Suprapubic skin (tissue), 4 donors: ENCODE data around the gene KRT78. TPM values are rescaled to one million over a fixed set of nuclear protein-coding genes. Genes with fewer than 3 reads are reported as not detected.

Experiments used
- DNase-seq, 2 donors: peaks; one replicate each; pipeline ENCODE4 v3.0.0-alpha.2; 2019; ENCODE audit warnings: low spot score in 2 of 2
- H3K27ac ChIP-seq: fragments of 200-600 bp; sonication (generic); one replicate; pipeline ENCODE4 v1.5.1; 2019
- H3K27me3 ChIP-seq: fragments of 200-600 bp; sonication (generic); one replicate; pipeline ENCODE4 v1.5.1; 2019
- H3K36me3 ChIP-seq: fragments of 200-600 bp; sonication (generic); one replicate; pipeline ENCODE4 v1.5.1; 2019
- H3K4me1 ChIP-seq: fragments of 200-600 bp; sonication (generic); one replicate; pipeline ENCODE4 v1.5.1; 2019
- H3K4me3 ChIP-seq: fragments of 200-600 bp; sonication (generic); one replicate; pipeline ENCODE4 v1.5.1; 2019; ENCODE audit warnings: mild to moderate bottlenecking
- H3K9me3 ChIP-seq: fragments of 200-600 bp; sonication (generic); one replicate; pipeline ENCODE4 v1.5.1; 2019
- EP300 ChIP-seq: sonication (generic); formaldehyde crosslinking; IDR thresholded peaks from one replicate; pipeline ENCODE4 v1.6.1; 2017; ENCODE audit warnings: antibody characterized with exemption
- POLR2A ChIP-seq, 2 donors: fragments of 450-650 bp; IDR thresholded peaks; one replicate each; pipeline ENCODE4 v1.6.1; 2017; ENCODE audit warnings: antibody characterized with exemption in 2 of 2, mild to moderate bottlenecking in 2 of 2, moderate library complexity in 2 of 2
- POLR2AphosphoS5 ChIP-seq, 3 donors: sonication (generic); formaldehyde crosslinking; IDR thresholded peaks; one replicate each; pipeline ENCODE4 v1.6.1; 2017; ENCODE audit warnings: antibody characterized with exemption in 3 of 3
- WGBS: methylation state at CpG from one replicate; pipeline ENCODE4 v1.1.5; 2018; 5-methylcytosine and 5-hydroxymethylcytosine counted together
- total RNA-seq, 4 donors: library from RNA; depleted of rRNA; stranded (reverse); fragments of >200 nt; gene quantifications; one replicate each; pipeline ENCODE4 v1.1.0, GENCODE V29; 2016
- TF ChIP-seq, protein P1 (sequence below), 2 donors: fragments of 200-600 bp in 1 of 2; fragments of 450-650 bp in 1 of 2; sonication (generic) in 1 of 2; IDR thresholded peaks; one replicate each; pipeline ENCODE4 v1.5.1; 2016 to 2019; ENCODE audit warnings: antibody characterized with exemption in 2 of 2, mild to moderate bottlenecking in 1 of 2, moderate library complexity in 1 of 2

Gene KRT78
- total RNA-seq, 4 donors from 2014 or later: 48.9 to 115 (median 80.0) TPM

DNA sequence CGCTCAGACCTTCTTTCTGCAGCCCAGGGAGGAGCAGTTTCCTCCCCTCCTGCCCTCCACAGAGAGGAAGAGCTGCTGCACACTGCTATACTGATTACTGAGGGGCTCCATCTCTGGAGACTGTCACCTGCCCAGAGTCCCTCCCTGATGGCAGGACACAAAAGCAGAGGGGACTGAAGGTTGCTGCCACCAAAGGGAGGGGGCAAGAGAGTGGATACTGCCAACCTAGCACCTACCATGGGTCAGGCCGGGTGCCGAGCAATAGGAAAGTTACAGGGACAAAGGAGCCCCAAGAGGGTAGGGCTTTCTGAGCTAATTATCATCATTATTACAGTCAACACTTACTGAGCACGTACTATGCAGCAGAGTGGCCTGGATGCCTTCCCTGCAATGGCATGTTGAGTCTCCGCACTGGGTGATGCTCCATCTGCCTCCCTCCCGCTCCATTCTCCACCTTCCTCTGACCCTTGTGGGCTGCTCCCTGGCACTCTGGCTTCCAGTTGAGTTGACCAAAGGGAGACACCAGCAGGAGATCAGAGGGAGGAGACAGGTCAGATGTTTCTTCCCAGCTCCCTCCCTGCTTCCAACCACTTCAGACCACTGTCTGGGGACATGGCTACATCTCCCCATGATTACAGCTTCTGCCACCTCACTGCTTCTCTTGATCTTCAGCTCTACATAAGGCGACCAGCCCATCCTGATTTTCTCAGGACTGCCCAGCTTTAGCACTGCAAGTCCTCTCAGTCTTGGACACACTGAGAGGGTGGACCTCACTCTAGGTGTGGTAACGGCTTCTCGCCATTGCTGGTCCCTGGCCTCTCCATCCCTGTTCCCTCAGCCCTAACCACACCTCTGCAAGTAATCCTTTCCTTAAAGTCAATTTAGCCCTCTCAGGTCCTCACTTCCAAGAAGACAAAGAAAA, 12.0 kb downstream of the KRT78 start:
- WGBS: 84% methylated on average over 9 of the region's 9 CpGs
- Histone ChIP-seq H3K9me3 (no peaks in the 10 kb centered on the region), H3K27ac (no peak overlapping the region), H3K4me3 (no peak overlapping the region), H3K4me1 (peaks cover 5% of the 10 kb centered on the region), H3K27me3 (no peaks in the 10 kb centered on the region), H3K36me3 (no peaks in the 10 kb centered on the region)
- DNase-seq: no peak
- TF ChIP-seq, protein P1, sequence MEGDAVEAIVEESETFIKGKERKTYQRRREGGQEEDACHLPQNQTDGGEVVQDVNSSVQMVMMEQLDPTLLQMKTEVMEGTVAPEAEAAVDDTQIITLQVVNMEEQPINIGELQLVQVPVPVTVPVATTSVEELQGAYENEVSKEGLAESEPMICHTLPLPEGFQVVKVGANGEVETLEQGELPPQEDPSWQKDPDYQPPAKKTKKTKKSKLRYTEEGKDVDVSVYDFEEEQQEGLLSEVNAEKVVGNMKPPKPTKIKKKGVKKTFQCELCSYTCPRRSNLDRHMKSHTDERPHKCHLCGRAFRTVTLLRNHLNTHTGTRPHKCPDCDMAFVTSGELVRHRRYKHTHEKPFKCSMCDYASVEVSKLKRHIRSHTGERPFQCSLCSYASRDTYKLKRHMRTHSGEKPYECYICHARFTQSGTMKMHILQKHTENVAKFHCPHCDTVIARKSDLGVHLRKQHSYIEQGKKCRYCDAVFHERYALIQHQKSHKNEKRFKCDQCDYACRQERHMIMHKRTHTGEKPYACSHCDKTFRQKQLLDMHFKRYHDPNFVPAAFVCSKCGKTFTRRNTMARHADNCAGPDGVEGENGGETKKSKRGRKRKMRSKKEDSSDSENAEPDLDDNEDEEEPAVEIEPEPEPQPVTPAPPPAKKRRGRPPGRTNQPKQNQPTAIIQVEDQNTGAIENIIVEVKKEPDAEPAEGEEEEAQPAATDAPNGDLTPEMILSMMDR (IDR thresholded peaks at IDR 0.05): no peak
- TF ChIP-seq POLR2AphosphoS5 (IDR thresholded peaks at IDR 0.05): no peak

DNA sequence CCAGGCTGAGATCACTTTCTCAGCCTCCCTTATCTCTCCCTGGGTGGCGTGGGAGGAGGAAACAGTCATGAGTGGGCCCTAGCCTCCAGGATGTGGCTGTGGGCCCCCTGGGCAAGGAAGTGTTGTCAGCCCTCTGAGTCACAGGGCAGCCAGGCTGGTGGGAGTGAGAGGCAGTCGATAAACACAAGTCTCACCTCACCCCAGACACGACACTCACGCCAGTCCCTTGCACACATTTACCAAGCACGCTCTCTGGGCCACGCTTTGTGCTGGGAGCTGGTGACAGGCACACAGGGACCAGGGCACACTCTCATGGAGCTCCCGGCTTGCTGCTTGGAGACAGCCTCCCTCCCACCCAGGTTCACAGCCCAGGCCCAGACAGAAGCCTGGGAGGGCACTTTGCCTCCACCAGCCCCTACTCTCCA, 12.7 kb downstream of the KRT78 start:
- no peaks in the 10 kb centered on the region for H3K36me3 ChIP-seq
- TF ChIP-seq EP300 (no peak), POLR2A (IDR thresholded peaks at IDR 0.05) (no peak), POLR2AphosphoS5 (IDR thresholded peaks at IDR 0.05) (no peak)
- TF ChIP-seq, protein P1 (IDR thresholded peaks at IDR 0.05): no peak
- H3K9me3 ChIP-seq: no peaks in the 10 kb centered on the region
- no peak overlapping the region for H3K27ac ChIP-seq
- 91% methylated on average over 2 of the region's 7 CpGs for WGBS
- H3K4me1 ChIP-seq: peaks cover 5% of the 10 kb centered on the region
- H3K4me3 ChIP-seq: no peak overlapping the region
- DNase-seq: no peak
- H3K27me3 ChIP-seq: no peaks in the 10 kb centered on the region

DNA sequence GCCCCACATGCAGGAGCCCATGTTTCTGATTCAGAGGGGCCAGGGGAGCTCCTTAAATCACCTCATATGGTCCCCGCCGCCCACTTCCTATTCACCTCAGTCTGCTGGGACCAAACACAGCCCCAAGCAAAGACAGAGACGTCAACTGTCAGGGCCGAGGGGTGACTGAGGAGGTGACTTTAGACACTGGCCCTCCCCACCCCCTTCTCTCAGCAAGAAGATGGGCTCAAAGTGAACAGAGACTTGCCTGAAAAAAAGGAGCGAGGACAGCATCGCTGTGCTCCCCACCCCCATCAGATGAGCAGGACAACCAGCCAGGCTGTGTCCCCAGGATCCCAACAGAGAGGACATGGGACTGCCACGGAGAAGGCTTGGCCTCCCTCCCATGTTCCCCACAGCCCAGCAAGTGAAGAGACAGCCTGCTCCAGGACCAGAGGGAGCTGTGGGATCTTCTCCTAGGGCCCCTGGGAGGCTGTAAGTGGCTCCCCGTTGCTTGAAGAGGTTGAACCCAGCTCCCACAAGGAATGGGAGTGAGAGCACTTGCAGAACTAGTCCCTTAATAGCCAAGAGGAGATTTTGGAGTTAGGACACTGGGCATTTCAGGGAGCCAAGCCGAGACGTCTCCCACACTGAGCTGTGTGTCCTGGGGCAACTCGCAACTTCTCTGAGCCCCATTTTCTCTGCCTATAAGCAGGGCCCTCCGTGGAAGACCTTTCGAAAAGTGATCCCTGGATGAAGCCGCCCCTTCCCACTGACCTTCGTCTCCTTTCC, 13.3 kb downstream of the KRT78 start:
- no peak for TF ChIP-seq POLR2AphosphoS5 (IDR thresholded peaks at IDR 0.05)
- TF ChIP-seq POLR2A (IDR thresholded peaks at IDR 0.05): no peak
- TF ChIP-seq EP300: no peak
- 76% methylated on average over 14 of the region's 15 CpGs for WGBS
- Histone ChIP-seq H3K27me3 (no peaks in the 10 kb centered on the region), H3K36me3 (no peaks in the 10 kb centered on the region), H3K4me1 (peaks cover 5% of the 10 kb centered on the region), H3K27ac (no peak overlapping the region), H3K9me3 (no peaks in the 10 kb centered on the region), H3K4me3 (no peak overlapping the region)
- DNase-seq: peak in 1 of 2 donors; percentile 32

DNA sequence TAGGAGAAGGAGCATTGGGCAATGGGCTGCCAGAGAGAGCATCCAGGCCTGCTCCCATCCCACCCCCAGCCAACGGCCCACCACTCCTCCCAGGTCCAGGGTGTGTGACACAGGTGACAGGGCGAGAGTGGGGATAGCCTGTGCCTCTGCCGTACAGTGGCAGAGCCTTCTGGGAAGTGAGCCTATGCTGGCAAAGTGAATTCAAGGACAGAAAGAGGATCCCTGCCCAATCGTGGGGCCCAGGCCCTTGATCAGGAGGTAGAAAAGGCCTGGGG, 14.1 kb downstream of the KRT78 start:
- Histone ChIP-seq H3K4me1 (peaks cover 5% of the 10 kb centered on the region), H3K4me3 (no peak overlapping the region), H3K9me3 (no peaks in the 10 kb centered on the region), H3K27ac (no peak overlapping the region), H3K27me3 (no peaks in the 10 kb centered on the region), H3K36me3 (no peaks in the 10 kb centered on the region)
- no peak for DNase-seq
- TF ChIP-seq POLR2AphosphoS5 (IDR thresholded peaks at IDR 0.05): no peak
- no peak for TF ChIP-seq EP300
- WGBS: 52% methylated on average over 4 of the region's 4 CpGs

DNA sequence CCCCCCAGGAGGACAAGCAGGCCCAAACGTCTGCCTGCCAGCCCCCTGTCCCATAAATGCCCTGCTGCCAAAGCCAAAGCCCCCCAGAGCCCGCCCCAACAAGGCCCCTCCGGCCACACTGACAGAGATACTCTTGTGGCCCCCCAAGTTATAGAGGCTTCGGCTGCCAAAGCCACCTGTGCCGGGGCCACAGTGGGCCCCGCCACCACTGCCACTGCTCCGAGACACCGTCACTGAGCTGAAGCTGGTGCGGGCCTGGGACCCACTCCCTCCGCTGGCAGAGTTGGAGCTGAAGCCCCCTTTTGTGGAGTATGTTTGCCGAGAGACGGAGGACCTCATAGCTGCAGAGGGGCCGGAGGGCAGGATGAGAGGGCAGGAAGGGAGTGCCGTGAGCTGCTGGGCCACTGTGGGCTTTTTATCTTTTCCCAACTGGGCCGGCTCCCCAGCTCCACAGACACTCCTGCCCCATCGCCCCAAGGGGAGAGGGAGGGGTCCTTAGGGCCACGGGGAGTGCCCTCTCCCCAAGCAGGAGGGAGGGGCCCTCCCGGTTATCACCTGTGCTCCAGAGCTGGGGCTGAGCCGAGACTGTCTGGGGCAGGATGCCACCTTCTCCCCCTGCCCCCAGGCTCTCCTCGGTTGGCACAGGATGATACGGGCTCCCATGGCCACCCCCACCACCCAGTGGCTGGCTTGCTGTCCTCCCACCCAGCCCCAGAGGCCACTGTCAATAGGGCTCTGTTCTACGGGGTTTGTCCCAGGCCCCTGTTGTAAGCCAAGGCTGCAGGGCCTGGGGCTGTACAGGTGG, 14.7 kb downstream of the KRT78 start, which contains the start of gene KRT79:
Gene KRT79 (minus strand): TSS at position 390 of the 805 bp plus-strand sequence. CDS start 51 bp downstream, at position 339.
- no peak within 1 kb of the TSS for H3K4me3 ChIP-seq
- H3K27ac ChIP-seq: no peak within 1 kb of the TSS
- DNase-seq: peak in 1 of 2 donors; percentile 53
- no peaks in the 10 kb centered on the region for H3K36me3 ChIP-seq
- no peaks in the 10 kb centered on the region for H3K27me3 ChIP-seq
- WGBS: 75% methylated on average over 17 of the region's 22 CpGs
- TF ChIP-seq EP300 (no peak), POLR2AphosphoS5 (IDR thresholded peaks at IDR 0.05) (no peak), POLR2A (IDR thresholded peaks at IDR 0.05) (no peak)
- TF ChIP-seq, protein P1 (IDR thresholded peaks at IDR 0.05): no peak
- H3K4me1 ChIP-seq: peaks cover 5% of the 10 kb centered on the region
- H3K9me3 ChIP-seq: no peaks in the 10 kb centered on the region
